GM12872 (cell line): ENCODE results near the gene RHAG.

Source experiments
- CTCF ChIP-seq: IDR thresholded peaks from 3 replicates; pipeline ENCODE4 v1.5.1; 2011; ENCODE audit warnings: low read depth, mild to moderate bottlenecking, low read length, moderate library complexity; ENCODE audit not compliant: insufficient read depth

RHAG gene

GRCh38 chr6:49635480-49635879 is 1.2 kb downstream of the RHAG start:
- no peak for TF ChIP-seq CTCF

- no peak for TF ChIP-seq CTCF
Observed at GRCh38 chr6:49634836-49635218, 1.8 kb downstream of the RHAG start.

GRCh38 chr6:49634092-49634835 is 2.4 kb downstream of the RHAG start:
- TF ChIP-seq CTCF = no peak

- TF ChIP-seq CTCF = no peak
Observed at GRCh38 chr6:49633541-49633940, 3.1 kb downstream of the RHAG start.

GRCh38 chr6:49632727-49633126 is 3.9 kb downstream of the RHAG start:
- no peak for TF ChIP-seq CTCF

GRCh38 chr6:49626811-49627210 is 9.8 kb downstream of the RHAG start:
- no peak for TF ChIP-seq CTCF

- TF ChIP-seq CTCF = no peak
Observed at GRCh38 chr6:49618257-49618656, 18.4 kb downstream of the RHAG start.
